T follicular helper cell (primary cell): ENCODE measurements around the gene INSIG2.
"Not testable (repeated sequence)": the region's sequence is repeated elsewhere in the genome, so short reads cannot be mapped to it uniquely, and the experiment has no call there.

ENCODE experiments used
- DNase-seq: peaks from one replicate; pipeline ENCODE4 v3.0.0-alpha.2; 2020; ENCODE audit warnings: low read depth

INSIG2 gene

DNA sequence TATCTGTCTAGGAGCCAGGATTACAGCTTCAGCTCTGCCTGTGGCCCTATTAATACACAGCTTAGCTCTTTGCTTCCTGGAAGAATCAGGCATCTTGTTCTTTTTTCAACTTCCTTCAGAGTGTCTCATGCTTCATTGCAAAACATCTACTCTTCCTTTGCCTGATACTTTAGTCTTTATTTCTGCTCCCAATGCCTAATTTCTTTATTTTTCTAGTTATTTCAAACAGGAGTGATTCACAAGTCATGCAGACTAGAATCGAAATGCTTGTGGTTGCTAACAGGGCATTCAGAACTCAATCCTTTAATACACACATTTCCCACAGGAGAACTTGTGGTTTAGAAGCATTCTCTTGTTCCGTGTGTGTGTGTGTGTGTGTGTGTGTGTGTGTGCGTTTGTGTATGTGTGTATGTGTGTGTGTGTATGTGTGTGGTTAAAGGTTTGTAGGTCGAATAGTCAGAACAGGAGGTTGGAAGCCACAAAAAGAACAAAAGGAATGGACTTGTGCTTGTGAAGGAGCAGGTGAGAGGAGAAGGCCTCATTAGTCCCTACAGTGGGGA, 28.3 kb upstream of the INSIG2 start:
- DNase-seq: no peak

GRCh38 chr2:118061135-118061955, 26.9 kb upstream of the INSIG2 start:
- no peak for DNase-seq

- no peak for DNase-seq
These were observed 26.2 kb upstream of the INSIG2 start for GRCh38 chr2:118062048-118062447.

GRCh38 chr2:118062669-118063068, 25.6 kb upstream of the INSIG2 start:
- DNase-seq: no peak

GRCh38 chr2:118065015-118065706, 23.1 kb upstream of the INSIG2 start:
- no peak for DNase-seq

GRCh38 chr2:118065921-118066511, 22.3 kb upstream of the INSIG2 start:
- DNase-seq: no peak

DNA sequence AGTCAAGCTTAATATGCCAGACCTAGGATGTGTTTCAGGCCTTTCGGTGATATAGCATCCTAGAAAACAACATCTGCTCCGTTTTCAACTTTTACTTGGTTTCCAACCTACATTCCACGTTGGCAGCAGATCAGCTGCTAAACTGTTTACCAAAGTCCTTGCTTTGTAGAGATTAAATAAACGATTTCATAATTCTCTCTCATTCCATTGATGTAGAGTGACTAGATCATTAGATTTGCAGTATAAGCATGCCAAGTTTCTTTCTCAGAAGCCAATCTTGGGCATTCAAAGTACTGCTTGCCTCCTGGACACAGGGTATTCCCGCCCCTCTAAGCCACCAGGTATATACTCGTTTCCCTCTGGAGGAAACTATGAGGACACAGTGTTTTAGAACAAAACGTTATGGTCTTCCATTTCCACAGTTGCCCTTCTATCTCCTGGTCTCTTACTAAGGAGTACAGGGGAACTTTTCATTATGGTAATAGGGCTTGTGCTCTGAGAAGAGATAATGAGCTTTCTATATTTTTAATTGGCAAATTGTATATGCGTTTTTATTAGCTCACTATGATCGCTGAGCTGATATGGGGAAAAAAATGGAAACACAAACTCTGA, 10.5 kb upstream of the INSIG2 start:
- DNase-seq: no peak

DNA sequence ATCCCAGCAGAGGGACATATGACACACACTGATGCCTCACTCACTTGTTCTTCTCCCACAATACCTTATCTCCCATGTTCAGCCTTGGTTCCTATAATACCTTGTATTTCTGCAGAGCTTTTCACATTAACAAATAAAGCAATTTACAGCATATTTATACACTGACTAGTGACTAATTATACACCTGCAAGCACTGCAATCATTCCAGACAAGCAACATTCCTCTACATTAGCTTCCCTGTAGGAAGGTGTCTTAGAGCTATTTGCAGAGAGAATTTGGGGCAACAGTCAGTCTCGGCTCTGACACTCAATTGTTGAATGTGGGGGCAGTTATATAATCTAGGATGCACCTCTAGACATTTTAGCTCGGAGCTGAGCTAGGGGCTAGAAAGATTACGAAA, 9.5 kb upstream of the INSIG2 start:
- DNase-seq: no peak

DNA sequence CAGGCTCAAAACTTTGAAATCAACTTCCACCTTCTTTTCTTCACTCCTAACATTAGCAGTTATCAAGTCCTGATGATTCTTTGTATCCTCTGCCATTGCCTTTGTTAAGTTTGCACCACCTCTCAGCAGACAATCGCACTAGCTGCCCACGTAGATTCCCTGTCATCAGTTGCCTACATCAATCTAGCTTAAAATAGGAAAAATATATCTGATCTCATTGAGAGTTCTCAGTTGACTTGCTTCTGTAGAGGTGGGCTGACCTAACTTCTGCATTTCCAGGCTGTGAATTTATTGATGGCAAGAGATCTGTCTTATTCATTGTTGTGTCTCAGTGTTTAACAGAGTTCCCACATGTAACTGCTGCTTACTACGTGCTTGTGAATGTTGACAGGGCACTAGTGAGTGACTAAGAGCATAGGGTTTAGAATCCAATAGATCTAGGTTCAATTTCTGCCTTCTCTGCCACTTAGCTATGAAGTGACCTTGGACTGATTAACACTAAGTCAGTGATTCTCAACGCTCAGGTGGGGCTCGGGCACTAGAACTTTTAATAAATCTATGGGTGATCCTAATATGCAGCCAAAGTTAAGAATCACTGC, 3.7 kb upstream of the INSIG2 start:
- no peak for DNase-seq

DNA sequence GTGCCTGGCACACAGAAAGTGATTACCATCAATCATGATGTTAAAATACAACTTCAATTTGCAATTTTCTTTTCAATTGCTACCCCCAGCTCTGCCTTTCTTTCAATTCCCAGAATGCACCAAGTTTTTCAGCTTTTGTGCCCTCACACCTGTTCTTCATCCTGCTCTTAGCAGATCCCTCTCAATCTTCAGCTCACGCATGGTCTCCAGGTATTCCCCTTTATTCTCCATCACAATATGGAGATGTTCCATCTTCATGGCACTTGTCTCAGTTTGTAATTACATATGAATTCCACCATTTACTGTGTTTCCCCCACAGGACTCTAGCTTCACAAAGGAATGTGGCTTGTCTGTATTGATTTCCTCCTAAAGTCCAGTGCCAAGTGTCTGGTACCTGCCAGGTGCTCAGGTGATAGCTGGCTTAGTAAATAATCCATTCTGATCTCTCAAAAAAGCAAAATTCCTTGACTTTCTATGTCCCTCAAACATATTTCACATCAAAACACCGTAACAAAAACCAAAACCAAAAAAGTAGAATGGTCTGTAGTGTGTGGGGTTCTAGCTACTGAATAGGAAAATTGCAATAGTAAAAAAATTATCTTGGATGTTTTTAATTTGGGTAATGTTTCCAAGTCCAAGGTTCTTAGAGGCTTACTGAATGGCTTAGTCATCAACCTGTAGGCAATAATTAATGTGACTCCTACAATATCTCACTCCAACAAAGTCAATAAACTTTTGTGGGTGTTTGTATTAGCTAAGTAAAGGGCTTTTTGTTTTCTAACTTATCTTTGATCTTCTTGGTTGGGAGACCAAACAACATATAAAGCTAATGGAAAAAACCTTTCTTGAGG, 2.9 kb upstream of the INSIG2 start:
- no peak for DNase-seq

GRCh38 chr2:118086024-118086633, 2.1 kb upstream of the INSIG2 start:
- no peak for DNase-seq

- DNase-seq: no peak
These were observed 999 bp downstream of the INSIG2 start for GRCh38 chr2:118089139-118089800.

DNA sequence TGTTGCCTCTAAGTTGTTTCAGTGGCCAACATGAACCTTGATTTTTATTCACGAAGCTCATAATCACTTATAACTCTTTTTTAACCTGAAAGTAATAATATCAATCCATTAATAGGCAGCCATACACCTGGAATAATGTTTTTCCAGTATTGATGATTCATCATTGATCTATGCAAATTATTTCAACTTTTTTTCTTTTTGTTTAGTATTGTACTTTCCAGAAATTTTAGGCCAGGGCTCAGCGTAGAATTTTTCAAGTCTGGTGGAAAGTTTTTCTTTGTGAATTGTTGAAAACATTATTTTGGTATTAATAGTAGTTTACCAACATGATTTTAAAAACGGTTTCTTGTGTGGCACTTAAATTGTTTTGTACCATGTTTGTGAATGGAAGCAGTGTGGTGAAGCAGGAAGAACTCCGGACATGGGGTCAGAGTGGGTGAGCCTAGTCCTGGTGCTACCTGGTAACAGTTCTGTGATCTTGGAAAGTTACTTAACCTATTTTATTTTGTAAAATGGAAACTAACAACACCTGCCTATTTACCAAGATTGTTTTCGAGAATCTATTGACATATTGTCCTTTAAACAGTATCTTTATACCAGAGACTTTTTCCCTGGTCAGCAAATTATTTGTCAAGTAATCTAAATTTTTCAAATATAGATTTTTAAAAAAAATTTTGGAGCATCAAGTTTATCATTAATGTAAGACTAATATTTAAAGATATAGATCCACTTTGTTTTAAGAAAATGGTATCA, 2.3 kb downstream of the INSIG2 start:
- no peak for DNase-seq

DNA sequence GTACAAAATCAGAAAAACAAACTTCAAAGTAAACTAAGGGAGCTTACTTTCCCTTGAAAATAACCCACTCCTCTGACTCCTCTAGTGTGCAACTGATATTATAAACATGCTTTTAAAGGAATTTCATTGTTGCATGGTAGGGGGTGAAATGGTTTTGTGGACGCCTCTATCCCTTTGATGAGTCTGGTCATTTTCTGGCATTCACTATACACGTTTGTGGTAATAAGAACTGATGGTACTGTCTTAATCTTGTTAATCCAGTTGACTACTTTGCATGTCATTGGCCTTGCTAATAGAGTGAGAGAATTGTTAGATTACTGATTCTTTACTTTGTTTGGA, 2.8 kb downstream of the INSIG2 start:
- no peak for DNase-seq

GRCh38 chr2:118091631-118092030, 3.4 kb downstream of the INSIG2 start:
- DNase-seq: no peak

GRCh38 chr2:118094102-118094501, 5.8 kb downstream of the INSIG2 start:
- DNase-seq: not testable (repeated sequence)

- no peak for DNase-seq
These were observed 6.2 kb downstream of the INSIG2 start for GRCh38 chr2:118094503-118094902.

GRCh38 chr2:118095610-118096009, 7.3 kb downstream of the INSIG2 start:
- no peak for DNase-seq

DNA sequence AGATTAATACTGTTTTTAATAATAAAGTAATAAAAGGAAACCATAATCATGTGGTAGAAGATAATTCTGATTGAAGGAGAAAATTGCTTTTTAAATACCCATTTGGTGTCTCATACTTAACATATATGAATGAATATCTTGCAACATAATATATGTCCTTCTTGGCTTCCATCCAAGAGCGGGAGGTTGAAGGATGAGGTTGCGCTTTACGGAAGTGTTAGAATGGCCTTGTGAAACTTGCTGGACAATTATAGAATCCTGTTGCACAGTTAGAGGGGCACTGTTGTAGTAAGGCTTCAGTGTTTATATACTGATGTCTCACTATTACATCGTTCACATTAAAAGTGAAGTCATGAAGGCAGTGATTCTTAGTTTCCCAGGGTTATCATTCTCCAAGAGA, 9.4 kb downstream of the INSIG2 start:
- DNase-seq: no peak
